Choroid plexus epithelial cell (primary cell): ENCODE results near the gene LACRT.
"Not testable (repeated sequence)": the region's sequence is repeated elsewhere in the genome, so short reads cannot be mapped to it uniquely, and the experiment has no call there.

Experiments used
- DNase-seq: peaks from one replicate; pipeline ENCODE4 v3.0.0-alpha.2; 2010; ENCODE audit warnings: low read depth
- H3K4me3 ChIP-seq: 2 replicates; pipeline ENCODE4 v1.5.1; 2011; ENCODE audit warnings: low read depth, mild to moderate bottlenecking, control low read depth, low read length, moderate library complexity
- TF ChIP-seq, protein P1 (sequence below): conservative IDR thresholded peaks from 2 replicates; pipeline ENCODE4 v1.5.1; 2011; ENCODE audit warnings: low read depth, mild to moderate bottlenecking, control low read depth, inconsistent platforms, low read length, moderate library complexity

LACRT gene

DNA sequence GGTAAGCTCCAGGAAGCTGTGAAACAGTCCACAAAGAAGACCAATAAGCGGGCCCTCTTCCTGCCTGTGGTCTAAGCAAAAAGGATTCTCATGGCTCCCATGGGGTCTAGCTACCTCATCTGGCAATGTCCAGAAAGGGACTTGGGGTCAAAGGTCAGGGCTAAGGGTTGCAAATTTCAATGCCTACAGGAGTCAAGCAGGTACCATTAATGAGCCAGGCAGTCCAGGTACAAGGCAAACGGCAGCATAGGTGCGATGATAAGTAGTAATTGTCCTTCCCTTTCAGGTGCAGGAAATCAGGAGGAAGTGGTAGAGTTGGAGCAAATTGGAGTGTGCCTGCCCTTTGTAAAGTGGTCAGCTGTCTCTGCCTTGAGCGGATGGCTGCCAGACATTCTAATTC lies 6.4 kb upstream of the LACRT start:
- no peak overlapping the region for H3K4me3 ChIP-seq
- no peak for DNase-seq
- TF ChIP-seq, protein P1, sequence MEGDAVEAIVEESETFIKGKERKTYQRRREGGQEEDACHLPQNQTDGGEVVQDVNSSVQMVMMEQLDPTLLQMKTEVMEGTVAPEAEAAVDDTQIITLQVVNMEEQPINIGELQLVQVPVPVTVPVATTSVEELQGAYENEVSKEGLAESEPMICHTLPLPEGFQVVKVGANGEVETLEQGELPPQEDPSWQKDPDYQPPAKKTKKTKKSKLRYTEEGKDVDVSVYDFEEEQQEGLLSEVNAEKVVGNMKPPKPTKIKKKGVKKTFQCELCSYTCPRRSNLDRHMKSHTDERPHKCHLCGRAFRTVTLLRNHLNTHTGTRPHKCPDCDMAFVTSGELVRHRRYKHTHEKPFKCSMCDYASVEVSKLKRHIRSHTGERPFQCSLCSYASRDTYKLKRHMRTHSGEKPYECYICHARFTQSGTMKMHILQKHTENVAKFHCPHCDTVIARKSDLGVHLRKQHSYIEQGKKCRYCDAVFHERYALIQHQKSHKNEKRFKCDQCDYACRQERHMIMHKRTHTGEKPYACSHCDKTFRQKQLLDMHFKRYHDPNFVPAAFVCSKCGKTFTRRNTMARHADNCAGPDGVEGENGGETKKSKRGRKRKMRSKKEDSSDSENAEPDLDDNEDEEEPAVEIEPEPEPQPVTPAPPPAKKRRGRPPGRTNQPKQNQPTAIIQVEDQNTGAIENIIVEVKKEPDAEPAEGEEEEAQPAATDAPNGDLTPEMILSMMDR = no peak

DNA sequence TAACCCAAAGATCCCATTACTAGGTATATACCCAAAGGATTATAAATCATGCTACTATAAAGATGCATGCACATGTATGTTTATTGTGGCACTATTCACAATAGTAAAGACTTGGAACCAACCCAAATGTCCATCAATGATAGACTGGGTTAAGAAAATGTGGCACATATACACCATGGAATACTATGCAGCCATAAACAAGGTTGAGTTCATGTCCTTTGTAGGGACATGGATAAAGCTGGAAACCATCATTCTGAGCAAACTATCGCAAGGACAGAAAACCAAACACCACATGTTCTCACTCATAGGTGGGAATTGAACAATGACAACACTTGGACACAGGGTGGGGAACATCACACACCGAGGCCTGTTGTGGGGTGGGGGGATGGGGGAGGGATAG lies 4.4 kb upstream of the LACRT start:
- DNase-seq, H3K4me3 ChIP-seq: not testable (repeated sequence)

- TF ChIP-seq, protein P1 = peak; percentile 28
- H3K4me3 ChIP-seq = no peak overlapping the region
- DNase-seq = no peak
These were observed 2.5 kb downstream of the LACRT start for GRCh38 chr12:54631988-54632728.

DNA sequence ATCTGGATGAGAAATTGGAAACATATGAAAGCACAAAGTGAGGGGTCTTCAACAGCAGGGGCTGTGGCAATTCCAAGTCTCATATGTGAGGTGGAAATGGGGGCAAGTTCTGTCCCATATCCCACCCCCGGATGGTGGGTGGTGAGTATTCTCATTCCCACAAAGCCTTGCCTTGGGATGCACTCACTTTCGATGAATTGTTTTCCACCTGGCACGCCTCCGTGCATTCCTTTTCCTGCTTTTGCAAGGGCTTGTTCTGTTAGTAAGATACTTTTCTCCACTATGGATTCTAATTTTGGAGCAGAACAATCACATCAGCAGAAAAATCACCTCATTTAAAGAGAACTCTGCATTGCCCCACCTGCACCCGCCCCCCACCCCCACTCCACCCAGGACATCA lies 3.1 kb downstream of the LACRT start:
- no peak overlapping the region for H3K4me3 ChIP-seq
- DNase-seq = no peak
- TF ChIP-seq, protein P1 = no peak

DNA sequence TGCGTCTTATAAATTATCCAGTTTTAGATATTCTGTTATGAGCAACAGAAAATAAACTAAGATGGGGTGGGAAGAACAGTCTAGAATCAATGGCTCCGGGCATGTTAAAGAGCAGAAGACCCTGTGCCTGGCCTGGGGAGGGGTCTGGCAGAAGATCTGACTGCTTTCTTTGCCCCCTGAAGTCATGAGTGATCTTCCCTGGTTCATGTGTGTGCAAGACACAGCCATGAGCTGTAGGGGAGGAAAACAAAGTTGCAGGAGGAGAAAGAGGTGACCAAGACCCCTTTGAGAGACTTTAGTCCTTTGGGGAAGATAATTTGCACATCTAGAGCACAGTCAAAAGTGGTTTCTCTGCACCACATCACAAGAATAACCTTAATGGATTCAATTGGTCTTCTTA lies 4.8 kb downstream of the LACRT start:
- no peak for DNase-seq
- no peak overlapping the region for H3K4me3 ChIP-seq
- TF ChIP-seq, protein P1 = no peak

DNA sequence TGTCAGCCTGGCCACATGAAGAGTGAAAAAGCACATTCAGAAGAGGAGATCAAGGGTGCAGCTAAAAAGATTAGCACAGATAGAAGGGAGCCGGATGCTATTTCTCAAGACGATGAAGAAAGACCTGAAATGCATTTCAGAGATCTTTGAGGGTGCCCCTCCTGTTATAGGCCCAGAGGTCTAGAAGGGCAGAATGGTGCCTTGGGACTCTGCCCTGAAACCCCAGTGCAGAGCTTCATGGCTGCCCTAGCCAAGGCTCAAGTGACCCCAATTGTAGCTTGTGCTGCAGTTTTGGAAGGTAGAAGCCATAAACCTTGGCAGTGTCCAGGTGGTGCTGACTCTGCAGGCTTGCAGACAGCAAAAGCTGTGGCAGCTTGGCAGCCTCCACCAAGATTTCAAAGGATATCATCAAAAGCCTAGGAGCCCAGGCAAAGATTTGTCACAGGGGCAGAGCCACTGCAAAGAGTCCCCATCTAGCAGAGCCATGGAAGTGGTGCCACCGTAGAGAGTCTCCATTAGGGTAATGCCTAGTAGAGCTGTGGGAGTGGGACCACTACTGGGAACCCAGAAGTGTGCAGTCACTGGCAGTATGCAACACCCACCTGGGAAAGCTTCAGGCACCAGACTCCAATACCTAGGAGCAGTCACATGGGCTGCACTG lies 6.4 kb downstream of the LACRT start:
- DNase-seq = no peak
- TF ChIP-seq, protein P1 = no peak
- no peak overlapping the region for H3K4me3 ChIP-seq

GRCh38 chr12:54627304-54627703 lies 7.4 kb downstream of the LACRT start:
- no peak for DNase-seq
- no peak overlapping the region for H3K4me3 ChIP-seq
- TF ChIP-seq, protein P1 = no peak
